Renal pelvis (tissue), 4 donors: Measurements from ENCODE around the gene MRPL17. TPM values are rescaled to one million over a fixed set of nuclear protein-coding genes. Genes with fewer than 3 reads are reported as not detected.
"Not testable (repeated sequence)": the region's sequence is repeated elsewhere in the genome, so short reads cannot be mapped to it uniquely, and the experiment has no call there.

Experiments
- DNase-seq: peaks from one replicate; pipeline ENCODE4 v3.0.0-alpha.2; 2013
- polyA plus RNA-seq, 3 donors: library from polyadenylated mRNA; unstranded; fragments of 120-200 nt; gene quantifications; one replicate each; pipeline ENCODE4 v1.2.1, GENCODE V29; 2013; ENCODE audit not compliant: insufficient read length in 3 of 3

Gene MRPL17
- polyA plus RNA-seq, 3 donors, result 68.0 to 88.5 (median 79.3) TPM

GRCh38 chr11:6693342-6694228 is 10.4 kb upstream of the MRPL17 start:
- DNase-seq, result no peak

GRCh38 chr11:6692128-6692527 is 9.0 kb upstream of the MRPL17 start:
- no peak for DNase-seq

DNA sequence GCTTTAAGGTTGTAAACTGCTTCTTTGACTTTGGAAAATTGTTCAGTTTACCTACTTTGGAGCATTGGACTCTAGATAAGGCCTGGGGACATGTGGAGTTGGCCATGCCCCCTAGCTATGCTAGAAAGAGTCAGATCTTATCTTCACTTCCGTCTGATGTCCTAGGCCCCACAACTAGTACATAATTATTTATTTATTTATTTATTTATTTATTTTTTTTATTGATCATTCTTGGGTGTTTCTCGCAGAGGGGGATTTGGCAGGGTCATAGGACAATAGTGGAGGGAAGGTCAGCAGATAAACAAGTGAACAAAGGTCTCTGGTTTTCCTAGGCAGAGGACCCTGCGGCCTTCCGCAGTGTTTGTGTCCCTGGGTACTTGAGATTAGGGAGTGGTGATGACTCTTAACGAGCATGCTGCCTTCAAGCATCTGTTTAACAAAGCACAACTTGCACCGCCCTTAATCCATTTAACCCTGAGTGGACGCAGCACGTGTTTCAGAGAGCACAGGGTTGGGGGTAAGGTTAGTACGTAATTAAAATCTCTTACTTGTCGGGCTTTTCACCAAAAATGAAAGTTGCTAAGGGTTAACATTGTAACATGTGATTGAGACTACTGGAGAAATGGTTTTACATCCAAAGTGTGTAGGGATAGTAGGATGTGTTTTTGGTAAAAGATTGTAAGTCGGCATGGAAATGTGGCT is 7.4 kb upstream of the MRPL17 start:
- not testable (repeated sequence) for DNase-seq

GRCh38 chr11:6687876-6688275 is 4.7 kb upstream of the MRPL17 start:
- no peak for DNase-seq

- no peak for DNase-seq
Observed at GRCh38 chr11:6686006-6686405, 2.9 kb upstream of the MRPL17 start.

GRCh38 chr11:6684068-6684467 is 928 bp upstream of the MRPL17 start:
- not testable (repeated sequence) for DNase-seq

GRCh38 chr11:6682591-6682935 is 577 bp downstream of the MRPL17 start:
- no peak for DNase-seq

DNA sequence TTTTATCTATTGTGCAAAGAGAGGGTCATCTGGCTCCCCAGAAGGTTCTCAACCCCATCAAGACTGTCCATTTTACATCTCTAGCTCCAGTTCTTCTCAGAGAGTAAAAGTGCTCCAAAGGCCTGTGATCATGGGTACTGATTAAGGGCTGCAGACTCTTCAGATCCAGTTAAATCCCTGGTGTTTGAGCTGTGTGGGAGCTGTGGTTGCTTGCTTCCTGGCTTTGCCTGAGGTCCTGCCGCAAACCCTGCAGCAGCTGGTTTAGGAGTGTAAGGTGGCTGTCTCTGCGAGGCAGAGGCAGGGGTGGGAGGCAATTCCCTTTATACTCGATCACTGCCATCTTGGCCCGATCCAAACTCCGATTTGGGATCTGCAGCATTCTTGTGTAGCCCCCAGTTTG is 1.2 kb downstream of the MRPL17 start:
- DNase-seq, result no peak

DNA sequence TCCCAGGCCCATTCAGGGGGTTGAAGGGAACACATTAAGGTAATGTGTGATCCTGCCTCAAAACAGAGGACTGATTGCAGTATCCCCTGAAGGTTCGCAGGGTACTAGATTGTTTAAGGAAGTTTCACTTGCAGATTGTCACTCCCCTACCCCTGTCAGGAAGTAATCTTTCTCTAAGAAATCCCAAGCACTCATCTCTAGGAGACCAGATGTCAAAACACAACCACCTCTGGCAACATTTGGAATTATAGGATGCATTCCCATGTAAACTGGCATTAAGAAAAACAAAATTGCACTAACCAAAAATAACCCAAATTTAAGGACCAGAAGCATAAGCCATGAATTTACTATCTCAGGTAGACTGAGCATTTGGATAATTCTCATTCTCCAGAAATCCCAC is 1.6 kb downstream of the MRPL17 start:
- DNase-seq, result no peak

DNA sequence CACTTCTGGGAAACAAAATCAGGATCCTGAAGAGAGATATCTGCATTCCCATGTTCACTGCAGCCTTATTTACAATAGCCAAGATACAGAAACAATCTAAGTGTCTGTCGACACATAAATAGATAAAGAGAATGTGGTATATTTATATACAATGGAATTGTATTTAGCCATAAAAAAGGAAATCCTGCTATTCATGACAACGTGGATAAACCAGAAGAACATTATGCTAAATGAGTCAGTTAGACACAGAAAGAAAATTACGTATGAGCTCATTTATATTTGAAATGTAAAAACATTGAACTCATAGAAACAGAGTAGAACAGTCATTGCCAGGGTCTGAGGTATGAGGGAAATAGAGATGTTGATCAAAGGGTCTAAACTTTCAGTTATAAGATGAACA is 6.1 kb downstream of the MRPL17 start:
- DNase-seq, result no peak

DNA sequence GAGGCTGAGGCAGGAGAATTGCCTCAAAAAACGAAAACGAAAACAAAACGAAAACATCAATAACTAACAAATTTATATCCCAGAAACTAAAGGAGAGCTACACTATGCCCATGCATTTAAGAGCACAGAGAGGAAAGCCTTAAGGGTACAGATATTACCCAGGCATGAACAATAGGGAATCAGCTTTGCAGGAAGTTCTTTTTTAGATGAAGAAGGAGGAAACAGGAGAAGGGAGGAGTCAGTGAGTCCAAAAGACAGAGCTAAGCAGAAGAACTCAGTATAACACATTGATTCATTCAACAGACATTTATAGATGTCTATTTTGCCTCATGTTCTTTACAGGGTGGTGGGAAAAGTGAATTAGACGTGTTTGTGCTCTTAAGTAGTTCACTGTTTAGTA is 8.3 kb downstream of the MRPL17 start:
- DNase-seq, result no peak

- no peak for DNase-seq
Observed at GRCh38 chr11:6674219-6674597, 8.9 kb downstream of the MRPL17 start.

DNA sequence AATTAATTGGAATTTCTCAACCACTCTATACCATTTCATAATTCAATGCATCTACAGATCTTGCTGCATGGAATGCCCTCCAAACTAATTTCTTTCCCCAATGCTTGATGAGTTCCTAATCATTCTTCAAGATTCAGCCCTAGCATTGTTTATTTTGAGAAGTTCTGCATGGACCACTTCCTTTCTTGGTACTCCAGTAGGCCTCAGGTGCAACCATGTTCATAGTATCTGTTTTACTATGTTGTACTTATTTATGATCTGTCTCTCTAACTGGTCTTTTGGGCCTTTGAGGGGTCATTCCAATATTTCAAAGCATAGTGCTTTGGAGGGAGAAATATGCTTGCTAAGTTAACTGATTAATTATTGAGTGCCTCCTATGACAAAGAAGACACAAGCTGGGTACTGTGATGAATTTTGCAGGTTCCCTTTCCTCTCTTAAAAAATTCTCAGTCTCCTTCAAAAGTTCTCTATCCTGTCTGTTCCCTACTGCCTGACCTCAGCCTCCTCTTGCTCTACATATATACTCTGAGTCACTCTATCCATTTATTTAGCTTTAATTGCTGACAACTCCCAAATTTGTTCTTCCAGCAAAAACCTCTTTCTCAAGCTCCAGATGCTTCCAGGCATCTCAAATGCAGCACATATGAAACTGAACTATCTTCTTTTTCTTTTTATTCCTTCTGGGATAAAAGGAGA is 9.5 kb downstream of the MRPL17 start:
- no peak for DNase-seq

DNA sequence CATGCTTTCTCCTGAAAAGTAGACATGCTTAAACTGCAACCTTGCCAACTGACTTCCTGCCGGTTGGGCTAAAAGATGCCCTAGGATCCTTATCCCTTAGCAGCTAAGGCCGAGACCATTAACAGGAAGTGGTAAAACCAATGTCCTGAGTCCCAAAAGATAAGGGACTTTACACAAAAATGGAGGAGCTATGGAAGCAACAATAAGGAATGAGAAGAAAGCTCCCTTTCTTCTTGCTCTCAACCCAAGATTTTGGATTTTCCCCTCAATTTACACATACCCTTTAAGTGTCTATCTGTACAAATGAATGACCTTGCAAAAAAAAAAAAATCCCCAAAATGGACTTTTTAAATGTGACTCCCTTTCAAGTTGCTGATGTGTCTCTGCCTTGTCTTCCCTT is 11.1 kb downstream of the MRPL17 start:
- DNase-seq, result no peak

GRCh38 chr11:6670202-6670830 is 12.8 kb downstream of the MRPL17 start:
- no peak for DNase-seq

- DNase-seq, result no peak
Observed at GRCh38 chr11:6667733-6668374, 15.3 kb downstream of the MRPL17 start.

GRCh38 chr11:6666302-6667183 is 16.6 kb downstream of the MRPL17 start:
- no peak for DNase-seq

- no peak for DNase-seq
Observed at GRCh38 chr11:6664551-6664950, 18.6 kb downstream of the MRPL17 start.

DNA sequence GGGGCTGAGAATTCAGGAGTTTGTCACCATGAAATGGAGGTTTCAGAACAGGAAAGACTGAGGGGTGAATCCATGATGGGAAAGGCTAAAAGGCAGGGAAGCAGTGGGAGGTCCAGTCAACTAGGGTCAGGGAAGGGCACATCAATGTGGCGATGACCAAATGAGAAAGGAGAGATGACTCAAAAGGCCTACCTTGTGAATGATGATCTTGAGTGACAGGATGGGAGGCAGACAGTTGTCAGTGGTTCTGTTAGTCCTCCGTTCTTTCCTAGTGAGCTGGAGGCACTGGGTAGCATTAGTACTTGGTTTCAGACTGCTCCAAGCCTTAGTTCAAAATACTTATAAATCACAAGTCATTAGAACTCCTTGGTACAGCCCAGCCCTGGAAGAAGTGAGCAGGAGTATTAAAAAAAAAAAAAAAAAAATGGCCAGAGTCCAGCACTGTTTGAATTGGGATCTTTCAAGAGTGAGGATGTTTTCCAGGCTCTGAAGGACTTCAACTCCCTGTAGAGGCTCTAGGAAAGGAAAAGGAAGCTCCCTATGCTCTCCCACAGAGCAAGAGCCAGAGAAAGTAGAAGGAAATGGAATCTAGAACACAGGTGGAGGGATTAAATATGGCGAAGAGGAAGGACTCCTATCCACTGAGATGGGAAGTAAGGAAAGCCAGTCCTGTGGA is 19.2 kb downstream of the MRPL17 start:
- DNase-seq, result no peak

GRCh38 chr11:6660712-6661111 is 22.4 kb downstream of the MRPL17 start:
- DNase-seq, result no peak
